NCI-H2196 treated with DMSO at 0.1 percent for 48 hours (cell line): ENCODE data around the gene NKAIN2.

Experiments
- DNase-seq: peaks from one replicate; lab custom pipeline; 2025; ENCODE audit not compliant: unreplicated experiment; lab: John Stamatoyannopoulos, UW

NKAIN2 gene

GRCh38 chr6:124479991-124480430, 676.3 kb downstream of the NKAIN2 start:
- no peak for DNase-seq

GRCh38 chr6:124482071-124482491, 678.4 kb downstream of the NKAIN2 start:
- DNase-seq, result no peak

- no peak for DNase-seq
Measured at GRCh38 chr6:124487623-124488431, 684.2 kb downstream of the NKAIN2 start.

- no peak for DNase-seq
Measured at GRCh38 chr6:124490122-124490521, 686.5 kb downstream of the NKAIN2 start.

GRCh38 chr6:124493259-124493658, 689.6 kb downstream of the NKAIN2 start:
- no peak for DNase-seq

GRCh38 chr6:124494956-124495664, 691.4 kb downstream of the NKAIN2 start:
- no peak for DNase-seq

- no peak for DNase-seq
Measured at GRCh38 chr6:124495665-124496190, 692.1 kb downstream of the NKAIN2 start.

- no peak for DNase-seq
Measured at GRCh38 chr6:124496334-124496733, 692.7 kb downstream of the NKAIN2 start.

GRCh38 chr6:124512431-124512830, 708.8 kb downstream of the NKAIN2 start:
- DNase-seq, result no peak

- DNase-seq, result no peak
Measured at GRCh38 chr6:124517339-124517738, 713.7 kb downstream of the NKAIN2 start.

GRCh38 chr6:124520514-124520913, 716.8 kb downstream of the NKAIN2 start:
- no peak for DNase-seq

- DNase-seq, result no peak
Measured at GRCh38 chr6:124522335-124522734, 718.7 kb downstream of the NKAIN2 start.

GRCh38 chr6:124524491-124525200, 721.0 kb downstream of the NKAIN2 start:
- no peak for DNase-seq

GRCh38 chr6:124530926-124531325, 727.3 kb downstream of the NKAIN2 start:
- DNase-seq, result no peak

- DNase-seq, result no peak
Measured at GRCh38 chr6:124535299-124535698, 731.6 kb downstream of the NKAIN2 start.

GRCh38 chr6:124535746-124536145, 732.1 kb downstream of the NKAIN2 start:
- DNase-seq, result no peak

GRCh38 chr6:124536157-124536841, 732.6 kb downstream of the NKAIN2 start:
- no peak for DNase-seq

- DNase-seq, result no peak
Measured at GRCh38 chr6:124536842-124537191, 733.2 kb downstream of the NKAIN2 start.

GRCh38 chr6:124539096-124539495, 735.4 kb downstream of the NKAIN2 start:
- no peak for DNase-seq

- DNase-seq, result no peak
Measured at GRCh38 chr6:124541573-124541972, 737.9 kb downstream of the NKAIN2 start.

GRCh38 chr6:124546601-124547000, 742.9 kb downstream of the NKAIN2 start:
- DNase-seq, result no peak
